Measurements from ENCODE around the gene MCM9.

The MCM9 gene

GRCh38 chr6:118764766-118765165 lies 170.2 kb downstream of the MCM9 start:
- DNase-seq, result no peak

Data from T1000 (cell line).